Nephron progenitor cell (in vitro differentiated cells): ENCODE results near the gene ZNF592.

ENCODE experiments used
- DNase-seq: peaks from one replicate; pipeline ENCODE4 v3.0.0; 2021
- H3K27ac Mint-ChIP-seq: 2 replicates; pipeline ENCODE4 v1.8.0; 2021; ENCODE audit warnings: mild to moderate bottlenecking, moderate library complexity, mixed read lengths
- H3K27me3 Mint-ChIP-seq: 2 replicates; pipeline ENCODE4 v1.8.0; 2021; ENCODE audit warnings: mild to moderate bottlenecking, low read depth, mixed read lengths; ENCODE audit not compliant: poor library complexity
- H3K36me3 Mint-ChIP-seq: 2 replicates; pipeline ENCODE4 v1.8.0; 2021; ENCODE audit warnings: low read depth, mixed read lengths
- H3K4me1 Mint-ChIP-seq: 2 replicates; pipeline ENCODE4 v1.8.0; 2021; ENCODE audit warnings: mixed read lengths
- H3K4me3 Mint-ChIP-seq: 2 replicates; pipeline ENCODE4 v1.8.0; 2021; ENCODE audit warnings: mild to moderate bottlenecking, moderate library complexity, mixed read lengths
- H3K9me3 Mint-ChIP-seq: 2 replicates; pipeline ENCODE4 v1.8.0; 2021; ENCODE audit warnings: mild to moderate bottlenecking, moderate library complexity, mixed read lengths
- TF ChIP-seq, protein P1 (sequence below): fragments of 200-600 bp; sonication (generic); IDR thresholded peaks from 2 replicates; pipeline ENCODE4 v1.5.0; 2021; ENCODE audit warnings: antibody characterized with exemption

Gene ZNF592

DNA sequence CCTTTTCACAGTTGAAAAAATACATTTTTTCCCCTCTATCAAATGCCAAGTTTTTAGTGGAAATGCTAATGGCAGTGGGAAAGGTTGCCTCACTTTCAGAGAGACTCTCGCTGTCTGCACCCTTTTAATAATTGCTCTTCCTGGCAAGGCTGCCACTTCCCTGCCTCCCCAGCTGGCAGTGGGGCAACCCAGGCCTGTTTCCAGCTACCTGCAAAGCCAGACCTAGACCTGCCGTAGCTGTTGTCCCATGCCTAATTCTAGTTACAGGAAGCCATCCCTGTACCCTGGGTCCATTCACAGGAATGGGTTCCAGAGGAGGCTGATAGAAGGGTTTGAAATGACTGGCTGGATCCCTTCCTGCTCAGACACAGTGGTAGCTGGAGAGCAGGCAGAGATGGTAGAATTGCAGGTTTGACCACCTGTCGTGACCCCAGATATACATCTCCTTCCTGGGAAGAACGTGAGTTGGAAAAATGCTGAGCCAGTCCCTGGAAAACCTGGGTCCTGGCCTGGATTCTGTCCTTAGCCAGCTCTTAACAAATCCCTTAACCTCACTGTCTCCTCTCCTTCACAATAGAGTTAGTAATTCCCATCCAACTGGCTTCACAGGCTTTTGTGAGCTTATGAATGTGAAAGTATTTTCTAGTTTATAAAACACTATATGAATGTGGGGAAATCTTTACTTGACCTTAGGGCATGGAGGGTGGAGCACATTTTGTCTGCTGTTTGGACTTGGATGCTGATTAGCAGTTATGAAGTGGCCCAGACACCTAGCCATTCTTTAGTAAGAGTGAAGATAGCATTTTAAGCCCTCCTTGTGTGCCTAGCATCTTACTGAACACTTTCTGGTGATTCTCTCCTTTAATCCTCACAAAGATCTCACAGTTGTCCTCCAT, 55.9 kb downstream of the ZNF592 start:
- H3K4me3 Mint-ChIP-seq: no peak overlapping the region
- peak overlapping the region; percentile 19 for H3K27ac Mint-ChIP-seq
- peaks cover 34% of the 10 kb centered on the region for H3K36me3 Mint-ChIP-seq
- DNase-seq: no peak
- no peaks in the 10 kb centered on the region for H3K27me3 Mint-ChIP-seq
- H3K9me3 Mint-ChIP-seq: no peaks in the 10 kb centered on the region
- H3K4me1 Mint-ChIP-seq: no peaks in the 10 kb centered on the region
- TF ChIP-seq, protein P1, sequence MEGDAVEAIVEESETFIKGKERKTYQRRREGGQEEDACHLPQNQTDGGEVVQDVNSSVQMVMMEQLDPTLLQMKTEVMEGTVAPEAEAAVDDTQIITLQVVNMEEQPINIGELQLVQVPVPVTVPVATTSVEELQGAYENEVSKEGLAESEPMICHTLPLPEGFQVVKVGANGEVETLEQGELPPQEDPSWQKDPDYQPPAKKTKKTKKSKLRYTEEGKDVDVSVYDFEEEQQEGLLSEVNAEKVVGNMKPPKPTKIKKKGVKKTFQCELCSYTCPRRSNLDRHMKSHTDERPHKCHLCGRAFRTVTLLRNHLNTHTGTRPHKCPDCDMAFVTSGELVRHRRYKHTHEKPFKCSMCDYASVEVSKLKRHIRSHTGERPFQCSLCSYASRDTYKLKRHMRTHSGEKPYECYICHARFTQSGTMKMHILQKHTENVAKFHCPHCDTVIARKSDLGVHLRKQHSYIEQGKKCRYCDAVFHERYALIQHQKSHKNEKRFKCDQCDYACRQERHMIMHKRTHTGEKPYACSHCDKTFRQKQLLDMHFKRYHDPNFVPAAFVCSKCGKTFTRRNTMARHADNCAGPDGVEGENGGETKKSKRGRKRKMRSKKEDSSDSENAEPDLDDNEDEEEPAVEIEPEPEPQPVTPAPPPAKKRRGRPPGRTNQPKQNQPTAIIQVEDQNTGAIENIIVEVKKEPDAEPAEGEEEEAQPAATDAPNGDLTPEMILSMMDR: no peak

DNA sequence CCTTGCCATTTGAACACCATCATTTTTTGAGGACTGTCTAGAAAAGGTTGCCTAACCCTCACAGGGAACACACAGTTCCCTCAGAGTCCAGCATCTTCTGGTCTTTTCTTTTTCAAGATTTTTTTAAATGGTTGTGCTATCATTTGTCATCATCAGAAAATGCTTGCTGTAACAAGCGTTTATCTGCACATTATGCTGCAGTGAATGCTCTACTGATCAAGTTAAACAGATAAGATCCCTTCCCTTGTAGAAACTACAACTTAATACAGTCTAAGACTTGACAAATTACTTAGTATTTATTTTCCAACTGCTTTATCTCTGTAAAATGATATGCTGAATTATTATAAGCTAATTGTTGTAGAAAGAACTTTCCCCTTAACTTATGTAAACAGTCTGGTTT, 56.8 kb downstream of the ZNF592 start:
- TF ChIP-seq, protein P1: no peak
- H3K4me1 Mint-ChIP-seq: peaks cover 2% of the 10 kb centered on the region
- H3K27ac Mint-ChIP-seq: no peak overlapping the region
- H3K4me3 Mint-ChIP-seq: no peak overlapping the region
- DNase-seq: no peak
- no peaks in the 10 kb centered on the region for H3K27me3 Mint-ChIP-seq
- no peaks in the 10 kb centered on the region for H3K9me3 Mint-ChIP-seq
- peaks cover 27% of the 10 kb centered on the region for H3K36me3 Mint-ChIP-seq

DNA sequence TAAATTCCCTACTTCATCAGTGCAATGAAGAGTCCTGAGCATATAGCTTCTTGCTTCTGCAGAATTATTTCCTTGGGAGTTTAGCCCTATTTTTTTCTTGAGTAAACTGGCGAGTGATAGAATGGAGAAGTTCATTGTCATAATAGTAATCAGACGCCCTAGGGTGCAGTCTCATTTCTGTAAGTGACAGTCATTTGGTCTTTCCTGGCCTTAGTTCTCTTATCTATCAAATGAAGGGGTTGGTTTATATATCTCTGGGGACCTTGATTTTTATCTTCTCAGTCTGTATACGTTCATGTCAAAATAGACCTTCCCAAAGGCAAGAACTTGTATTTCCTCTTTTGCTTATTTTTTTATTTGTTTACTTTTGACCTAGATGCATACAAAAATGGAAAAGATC, 58.8 kb downstream of the ZNF592 start:
- H3K9me3 Mint-ChIP-seq: no peaks in the 10 kb centered on the region

DNA sequence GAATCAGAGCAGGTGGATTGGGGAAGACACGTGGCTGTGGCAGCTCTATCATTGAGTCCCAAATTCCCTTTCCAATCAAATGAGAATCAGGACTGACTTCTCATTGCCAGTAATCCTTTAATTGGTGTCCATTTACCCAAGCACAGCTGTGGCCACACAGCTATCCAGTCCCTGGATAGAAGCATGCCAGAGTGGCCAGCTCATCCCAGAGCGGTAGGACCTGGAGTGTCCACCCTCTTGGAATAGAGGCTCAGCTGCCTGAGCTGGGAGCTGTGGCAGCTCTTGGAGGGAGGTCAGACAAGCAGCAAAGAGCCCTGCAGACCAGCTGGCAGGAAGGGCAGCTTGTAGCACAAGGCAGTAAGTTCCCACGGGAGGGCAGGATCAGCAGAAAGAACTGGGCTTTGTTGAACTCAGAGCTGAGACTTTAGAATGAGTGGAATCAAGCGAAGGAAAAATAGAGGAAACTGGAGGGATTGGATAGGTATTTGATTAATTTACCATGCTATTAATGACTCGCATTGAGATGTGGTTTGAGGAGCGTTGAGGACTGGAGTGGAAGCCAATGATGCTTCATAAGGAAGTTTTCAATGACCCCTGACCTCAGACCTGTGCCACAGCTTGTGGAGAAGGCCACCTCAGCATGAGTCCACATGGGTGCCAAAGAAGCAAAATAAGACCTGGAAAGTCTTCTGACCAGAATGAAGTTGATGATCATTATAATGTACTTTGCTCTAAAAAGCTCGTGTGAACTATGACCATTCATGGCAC, 61.9 kb downstream of the ZNF592 start:
- Mint-ChIP-seq H3K4me1 (peaks cover 4% of the 10 kb centered on the region), H3K27ac (peak overlapping the region; percentile 1), H3K9me3 (no peaks in the 10 kb centered on the region), H3K4me3 (no peak overlapping the region), H3K27me3 (peaks cover 6% of the 10 kb centered on the region), H3K36me3 (peaks cover 6% of the 10 kb centered on the region)
- DNase-seq: no peak
- TF ChIP-seq, protein P1: no peak

More for the DNA sequence above, 58.8 kb downstream of the ZNF592 start:
- Mint-ChIP-seq H3K27ac (no peak overlapping the region), H3K27me3 (no peaks in the 10 kb centered on the region), H3K4me1 (peaks cover 4% of the 10 kb centered on the region), H3K4me3 (no peak overlapping the region), H3K36me3 (peaks cover 20% of the 10 kb centered on the region)
- DNase-seq: no peak
- TF ChIP-seq, protein P1: no peak

DNA sequence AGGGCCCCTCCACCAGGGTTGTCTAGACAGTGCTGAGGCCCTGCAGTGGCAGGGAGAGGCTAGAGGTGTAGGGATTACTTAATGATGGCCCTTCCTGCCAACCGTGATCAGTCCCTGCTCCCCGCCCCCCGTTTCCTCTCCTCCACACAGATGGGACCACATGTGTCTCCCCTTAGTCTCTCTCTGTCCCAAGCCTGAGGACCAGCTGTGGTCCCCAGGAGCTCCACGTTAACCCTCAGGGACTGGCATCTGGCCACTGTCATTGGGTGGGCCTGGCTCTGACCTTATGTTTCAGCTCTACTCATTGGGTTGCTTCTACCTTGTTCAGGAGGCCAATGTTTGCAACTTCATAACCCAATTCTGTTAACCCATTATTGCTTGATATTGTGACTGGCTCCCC, 62.8 kb downstream of the ZNF592 start:
- H3K4me3 Mint-ChIP-seq: no peak overlapping the region
- peaks cover 4% of the 10 kb centered on the region for H3K4me1 Mint-ChIP-seq
- no peaks in the 10 kb centered on the region for H3K9me3 Mint-ChIP-seq
- TF ChIP-seq, protein P1: no peak
- H3K27ac Mint-ChIP-seq: no peak overlapping the region
- H3K27me3 Mint-ChIP-seq: peaks cover 9% of the 10 kb centered on the region
- H3K36me3 Mint-ChIP-seq: peaks cover 6% of the 10 kb centered on the region
- DNase-seq: no peak
